Skin epidermis (tissue), 12 donors: Measurements from ENCODE around the gene NCLN.

ENCODE experiments used
- H3K27ac ChIP-seq, 21 experiments: fragments of 200-600 bp; sonication (generic) in 11 of 21; one replicate each; pipeline ENCODE4 v1.5.0; 2020; ENCODE audit warnings: mild to moderate bottlenecking in 3 of 21, inconsistent platforms in 2 of 21, moderate library complexity in 2 of 21
- H3K4me3 ChIP-seq, 7 experiments: fragments of 200-600 bp; sonication (generic) in 2 of 7; one replicate each; pipeline ENCODE4 v1.5.0; 2020; ENCODE audit warnings: inconsistent platforms in 2 of 7, mild to moderate bottlenecking in 2 of 7, moderate library complexity in 1 of 7

NCLN gene

DNA sequence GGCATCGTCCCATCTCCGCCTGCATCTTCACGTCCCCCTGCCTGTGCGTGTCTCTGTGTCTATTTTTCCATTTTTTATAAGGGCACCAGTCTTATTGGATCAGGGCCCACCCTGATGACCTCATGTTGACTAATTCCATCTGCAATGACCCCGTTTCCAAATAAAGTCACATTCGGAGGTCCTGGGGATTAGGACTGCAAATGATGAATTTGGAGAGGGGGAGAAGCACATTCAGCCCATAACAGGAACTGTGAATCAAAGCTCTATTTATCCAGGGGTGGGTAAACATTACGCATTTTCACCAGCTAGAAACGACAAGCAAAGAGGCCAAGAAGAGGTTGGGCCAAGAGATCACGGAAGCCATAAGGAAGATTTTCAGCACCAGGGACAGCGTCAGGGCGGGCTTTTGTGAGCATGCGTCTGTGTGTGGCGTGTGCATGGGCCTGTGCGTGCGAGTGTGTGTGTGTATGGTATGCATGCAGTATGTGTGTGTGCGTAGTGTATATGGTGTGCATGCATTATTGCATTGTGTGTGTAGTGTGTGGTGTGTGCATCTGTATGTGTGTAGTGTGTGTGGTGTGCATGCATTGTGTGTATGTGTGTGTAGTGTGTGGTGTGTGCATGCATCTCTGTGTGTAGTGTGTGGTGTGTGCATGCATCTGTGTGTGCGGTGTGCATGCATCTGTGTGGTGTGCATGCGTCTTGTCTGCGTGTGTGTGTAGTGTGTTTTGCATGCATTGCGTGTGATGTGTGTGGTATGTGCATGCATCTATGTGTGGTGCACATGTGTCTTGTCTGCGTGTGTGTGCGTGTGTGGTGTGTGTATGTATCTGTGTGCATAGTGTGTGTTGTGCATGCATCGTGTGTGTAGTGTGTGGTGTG, 58.3 kb downstream of the NCLN start:
- Histone ChIP-seq H3K4me3 (no peak overlapping the region), H3K27ac (no peak overlapping the region)

DNA sequence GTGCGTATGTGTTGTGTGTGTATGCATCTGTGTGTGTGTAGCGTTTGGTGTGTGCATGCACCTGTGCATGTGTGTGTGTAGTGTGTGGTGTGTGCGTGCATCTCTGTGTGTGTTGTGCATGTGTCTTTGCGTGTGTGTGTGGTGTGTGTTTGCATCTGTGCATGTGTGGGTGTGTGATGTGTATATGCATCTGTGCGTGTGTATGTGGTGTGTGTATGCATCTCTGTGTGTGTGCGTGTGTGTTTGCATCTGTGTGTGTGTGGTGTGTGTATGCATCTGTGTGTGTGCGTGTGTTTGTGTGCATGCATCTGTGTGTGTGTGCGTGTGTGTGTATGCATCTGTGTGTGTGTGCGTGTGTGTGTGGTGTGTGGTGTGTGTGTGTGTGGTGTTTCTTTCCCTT, 59.3 kb downstream of the NCLN start:
- H3K4me3 ChIP-seq = no peak overlapping the region

GRCh38 chr19:3248728-3249326, 63.1 kb downstream of the NCLN start:
- Histone ChIP-seq H3K27ac (no peak overlapping the region), H3K4me3 (no peak overlapping the region)

More for the DNA sequence above, 59.3 kb downstream of the NCLN start:
- H3K27ac ChIP-seq = no peak overlapping the region

- H3K27ac ChIP-seq = no peak overlapping the region
- no peak overlapping the region for H3K4me3 ChIP-seq
Observed at GRCh38 chr19:3249408-3249807, 63.7 kb downstream of the NCLN start.

- H3K27ac ChIP-seq = no peak overlapping the region
- no peak overlapping the region for H3K4me3 ChIP-seq
Observed at GRCh38 chr19:3250675-3251074, 64.9 kb downstream of the NCLN start.

DNA sequence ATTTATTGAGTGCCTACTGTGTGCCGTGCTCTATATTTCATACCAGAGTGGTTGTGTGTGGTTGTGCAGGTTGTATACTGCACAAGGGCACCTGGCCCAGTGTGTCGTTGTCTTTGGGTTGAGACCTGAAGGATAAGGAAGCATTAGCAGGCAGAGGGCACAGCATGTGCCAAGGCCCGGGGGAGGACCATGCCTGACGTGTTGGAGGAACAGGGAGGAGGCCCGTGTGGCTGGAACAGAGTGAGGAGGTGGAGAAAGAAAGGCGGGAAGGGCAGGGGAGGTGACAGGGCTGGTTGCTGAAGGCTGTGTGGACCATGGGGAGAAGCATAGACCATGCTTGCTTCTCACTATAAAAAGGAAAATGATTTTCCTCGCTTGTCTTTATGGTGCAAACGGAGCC, 65.5 kb downstream of the NCLN start:
- H3K4me3 ChIP-seq = no peak overlapping the region
- H3K27ac ChIP-seq = no peak overlapping the region

- H3K4me3 ChIP-seq = no peak overlapping the region
Observed at GRCh38 chr19:3252650-3253049, 66.9 kb downstream of the NCLN start.

DNA sequence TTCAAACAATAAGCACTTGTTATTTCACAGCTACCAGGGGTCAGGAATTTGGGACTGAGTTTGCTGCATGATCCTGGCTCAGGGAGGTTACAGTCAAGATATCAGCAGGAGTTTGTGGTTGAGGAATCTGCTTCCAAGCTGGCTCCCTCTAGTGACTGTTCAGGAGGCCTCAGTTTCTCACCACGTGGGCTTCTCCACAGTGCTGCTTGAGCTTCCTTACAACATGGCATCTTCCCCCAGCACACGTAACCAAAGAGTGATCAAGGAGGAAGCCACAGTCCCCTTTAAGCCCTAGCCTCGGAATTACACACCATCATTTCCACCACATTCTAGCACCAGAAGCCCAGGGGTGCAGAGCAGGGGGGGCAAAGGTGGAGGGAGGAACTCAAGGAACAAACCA, 67.5 kb downstream of the NCLN start:
- H3K4me3 ChIP-seq = no peak overlapping the region
- no peak overlapping the region for H3K27ac ChIP-seq

More at GRCh38 chr19:3252650-3253049, 66.9 kb downstream of the NCLN start:
- H3K27ac ChIP-seq = no peak overlapping the region

GRCh38 chr19:3254520-3254919, 68.8 kb downstream of the NCLN start:
- H3K4me3 ChIP-seq = no peak overlapping the region
- H3K27ac ChIP-seq = no peak overlapping the region

DNA sequence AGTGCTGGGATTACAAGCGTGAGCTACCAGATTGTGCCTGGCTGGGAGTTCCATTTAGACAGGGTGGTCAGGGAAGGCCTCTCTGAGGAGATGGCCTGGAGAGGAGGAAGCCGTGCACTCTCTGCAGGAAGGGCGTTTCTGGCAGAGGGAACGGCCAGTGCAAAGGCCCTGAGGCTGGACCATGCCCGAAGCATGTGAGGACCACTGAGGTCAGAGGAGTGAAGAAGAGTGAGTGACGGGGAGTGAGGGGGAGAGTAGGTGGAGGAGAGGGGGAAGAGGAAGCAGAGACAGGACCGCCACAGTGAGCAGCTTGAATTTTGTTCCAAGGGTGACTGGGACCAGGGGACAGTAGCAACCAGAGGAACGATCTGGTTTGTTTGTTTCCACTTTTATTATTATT, 71.3 kb downstream of the NCLN start:
- Histone ChIP-seq H3K27ac (no peak overlapping the region), H3K4me3 (no peak overlapping the region)
